Measurements from ENCODE around the gene MPPED2. TPM values are rescaled to one million over a fixed set of nuclear protein-coding genes. Genes with fewer than 3 reads are reported as not detected.

The MPPED2 gene
- total and polyA plus RNA-seq, 7 donors: 0.80 to 19.1 (median 6.8) TPM; not detected in 2

- H3K36me3 ChIP-seq: no peaks in the 10 kb centered on the region
- no peaks in the 10 kb centered on the region for H3K27me3 ChIP-seq
- DNase-seq: no peak
- no peak overlapping the region for H3K27ac ChIP-seq
- no peak overlapping the region for H3K4me3 ChIP-seq
- H3K4me1 ChIP-seq: no peaks in the 10 kb centered on the region
- TF ChIP-seq POLR2A (IDR thresholded peaks at IDR 0.05) (no peak), POLR2AphosphoS5 (IDR thresholded peaks at IDR 0.05) (no peak), EP300 (IDR thresholded peaks at IDR 0.05) (no peak)
- TF ChIP-seq, protein P1, sequence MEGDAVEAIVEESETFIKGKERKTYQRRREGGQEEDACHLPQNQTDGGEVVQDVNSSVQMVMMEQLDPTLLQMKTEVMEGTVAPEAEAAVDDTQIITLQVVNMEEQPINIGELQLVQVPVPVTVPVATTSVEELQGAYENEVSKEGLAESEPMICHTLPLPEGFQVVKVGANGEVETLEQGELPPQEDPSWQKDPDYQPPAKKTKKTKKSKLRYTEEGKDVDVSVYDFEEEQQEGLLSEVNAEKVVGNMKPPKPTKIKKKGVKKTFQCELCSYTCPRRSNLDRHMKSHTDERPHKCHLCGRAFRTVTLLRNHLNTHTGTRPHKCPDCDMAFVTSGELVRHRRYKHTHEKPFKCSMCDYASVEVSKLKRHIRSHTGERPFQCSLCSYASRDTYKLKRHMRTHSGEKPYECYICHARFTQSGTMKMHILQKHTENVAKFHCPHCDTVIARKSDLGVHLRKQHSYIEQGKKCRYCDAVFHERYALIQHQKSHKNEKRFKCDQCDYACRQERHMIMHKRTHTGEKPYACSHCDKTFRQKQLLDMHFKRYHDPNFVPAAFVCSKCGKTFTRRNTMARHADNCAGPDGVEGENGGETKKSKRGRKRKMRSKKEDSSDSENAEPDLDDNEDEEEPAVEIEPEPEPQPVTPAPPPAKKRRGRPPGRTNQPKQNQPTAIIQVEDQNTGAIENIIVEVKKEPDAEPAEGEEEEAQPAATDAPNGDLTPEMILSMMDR (IDR thresholded peaks at IDR 0.05): no peak
- intact Hi-C loops (cut with DNase I): no loop called here
- WGBS, 2 donors: 89 to 93% methylated on average over 1 of the region's 1 CpG
- H3K9me3 ChIP-seq: no peaks in the 10 kb centered on the region
These were observed 43.1 kb downstream of the MPPED2 start for GRCh38 chr11:30543066-30543465.

DNA sequence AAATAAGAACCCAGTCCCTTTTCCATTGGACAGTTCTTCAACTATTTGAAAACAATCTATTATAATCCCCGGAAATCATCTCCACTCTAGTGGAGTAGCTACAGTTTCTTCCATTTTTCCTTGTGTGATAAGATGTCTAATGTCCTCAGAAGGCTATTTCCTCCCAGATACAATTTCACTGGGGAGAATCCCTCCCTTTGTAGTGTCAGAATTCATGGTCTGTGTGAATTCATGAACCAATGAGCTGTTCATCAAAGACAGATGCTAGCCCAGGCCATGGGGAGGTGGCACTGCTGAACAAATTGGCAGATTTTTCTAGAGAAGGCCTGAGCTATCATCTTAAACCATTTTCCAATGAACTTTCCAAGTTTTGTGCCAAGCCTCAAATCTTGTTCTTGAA is 45.4 kb downstream of the MPPED2 start:
- WGBS, 2 donors: 94% methylated on average over 1 of the region's 1 CpG
- Histone ChIP-seq H3K36me3 (no peaks in the 10 kb centered on the region), H3K4me3 (no peak overlapping the region), H3K9me3 (no peaks in the 10 kb centered on the region), H3K4me1 (no peaks in the 10 kb centered on the region), H3K27me3 (no peaks in the 10 kb centered on the region), H3K27ac (no peak overlapping the region)
- intact Hi-C loops (cut with DNase I): no loop called here
- no peak for DNase-seq
- TF ChIP-seq POLR2AphosphoS5 (IDR thresholded peaks at IDR 0.05): no peak
- TF ChIP-seq POLR2A (IDR thresholded peaks at IDR 0.05): no peak
- TF ChIP-seq, protein P1 (IDR thresholded peaks at IDR 0.05): no peak
- TF ChIP-seq EP300 (IDR thresholded peaks at IDR 0.05): no peak

DNA sequence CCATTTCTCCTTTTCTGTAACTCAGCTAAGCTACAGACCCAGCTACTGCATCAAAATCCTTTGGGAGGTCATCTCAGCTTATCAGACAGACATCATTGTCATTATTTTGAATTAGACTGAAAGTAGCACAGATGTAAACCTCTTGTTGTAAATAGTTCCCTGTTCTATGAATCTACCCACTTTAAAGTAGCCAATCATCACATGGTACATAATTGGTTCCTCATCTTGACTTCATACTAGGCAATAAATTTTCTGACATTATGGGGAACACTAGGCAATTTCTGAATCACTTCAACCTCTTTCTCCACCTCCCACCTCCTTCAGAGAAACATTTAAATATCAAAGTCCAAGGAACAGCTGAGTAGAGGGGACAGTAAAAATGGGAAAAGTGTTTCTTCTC is 47.9 kb downstream of the MPPED2 start:
- peaks cover 0 to 10% (median 6%) of the 10 kb centered on the region in 4 donors for H3K4me1 ChIP-seq
- H3K27me3 ChIP-seq: no peaks in the 10 kb centered on the region
- DNase-seq: no peak
- no peak for TF ChIP-seq EP300 (IDR thresholded peaks at IDR 0.05)
- TF ChIP-seq, protein P1 (IDR thresholded peaks at IDR 0.05): no peak
- TF ChIP-seq POLR2A (IDR thresholded peaks at IDR 0.05): no peak
- TF ChIP-seq POLR2AphosphoS5 (IDR thresholded peaks at IDR 0.05): no peak
- H3K4me3 ChIP-seq: no peak overlapping the region
- H3K9me3 ChIP-seq: no peaks in the 10 kb centered on the region
- H3K36me3 ChIP-seq: no peaks in the 10 kb centered on the region
- H3K27ac ChIP-seq: no peak overlapping the region
- intact Hi-C loops (cut with DNase I): no loop called here

GRCh38 chr11:30535818-30536217 is 50.3 kb downstream of the MPPED2 start:
- Histone ChIP-seq H3K27ac (no peak overlapping the region), H3K4me1 (peaks cover 0 to 14% (median 9%) of the 10 kb centered on the region in 4 donors), H3K4me3 (no peak overlapping the region), H3K9me3 (no peaks in the 10 kb centered on the region), H3K36me3 (no peaks in the 10 kb centered on the region), H3K27me3 (no peaks in the 10 kb centered on the region)
- WGBS, 2 donors: 76 to 83% methylated on average over 13 of the region's 13 CpGs
- intact Hi-C loops (cut with DNase I): no loop called here
- no peak for DNase-seq
- TF ChIP-seq POLR2AphosphoS5 (IDR thresholded peaks at IDR 0.05): no peak
- no peak for TF ChIP-seq POLR2A (IDR thresholded peaks at IDR 0.05)
- TF ChIP-seq, protein P1 (IDR thresholded peaks at IDR 0.05): no peak
- no peak for TF ChIP-seq EP300 (IDR thresholded peaks at IDR 0.05)

DNA sequence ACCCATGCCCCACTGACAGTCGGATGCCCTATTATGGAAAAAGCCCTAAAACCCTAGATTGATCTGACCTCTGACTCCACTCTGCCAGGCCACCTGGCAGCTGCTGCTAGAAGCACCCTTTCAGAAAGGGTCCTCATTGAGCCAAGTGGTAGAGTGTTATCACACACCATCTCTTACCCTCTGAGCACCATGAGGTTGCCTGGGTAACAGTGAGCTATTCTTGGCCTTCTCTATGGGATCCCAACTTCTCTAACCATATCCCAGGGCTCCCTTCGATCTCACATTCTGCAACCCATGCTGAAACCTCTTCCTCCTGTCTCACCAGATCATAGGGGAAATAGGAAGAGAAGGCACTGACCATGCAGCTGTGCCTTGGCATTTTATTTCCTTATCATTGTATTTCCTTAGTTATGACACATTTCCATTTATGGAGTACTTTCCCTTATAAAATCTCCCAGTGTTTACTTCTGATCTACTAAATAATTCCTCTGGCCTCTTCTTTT is 52.7 kb downstream of the MPPED2 start:
- intact Hi-C loops (cut with DNase I): no loop called here
- DNase-seq: no peak
- Histone ChIP-seq H3K4me1 (peaks cover 0 to 14% (median 9%) of the 10 kb centered on the region in 4 donors), H3K27me3 (no peaks in the 10 kb centered on the region), H3K36me3 (no peaks in the 10 kb centered on the region), H3K4me3 (no peak overlapping the region), H3K9me3 (no peaks in the 10 kb centered on the region), H3K27ac (no peak overlapping the region)
- TF ChIP-seq, protein P1 (IDR thresholded peaks at IDR 0.05): no peak
- TF ChIP-seq EP300 (IDR thresholded peaks at IDR 0.05) (no peak), POLR2AphosphoS5 (IDR thresholded peaks at IDR 0.05) (no peak), POLR2A (IDR thresholded peaks at IDR 0.05) (no peak)
- 83 to 87% methylated on average over 2 of the region's 2 CpGs for WGBS, 2 donors
